SU-DHL-6 (cell line): ENCODE data around the gene CIB4.

ENCODE experiments used
- H2AFZ ChIP-seq: fragments of 200-600 bp; sonication (generic); 2 replicates; pipeline ENCODE4 v1.6.1; 2014; ENCODE audit warnings: low read depth, mild to moderate bottlenecking, moderate library complexity, mixed read lengths, antibody characterized with exemption, low read length; ENCODE audit not compliant: severe bottlenecking
- H3F3A ChIP-seq: fragments of 200-600 bp; shearing (Covaris generic); 2 replicates; pipeline ENCODE4 v1.6.0; 2016; ENCODE audit warnings: antibody characterized with exemption, mild to moderate bottlenecking; ENCODE audit not compliant: insufficient read depth
- H3K27ac ChIP-seq: fragments of 200-600 bp; sonication (generic); 2 replicates; pipeline ENCODE4 v1.5.1; 2016; ENCODE audit warnings: low read depth, mild to moderate bottlenecking, low read length, moderate library complexity, mixed read lengths
- H3K27me3 ChIP-seq: fragments of 200-600 bp; sonication (generic), shearing (Covaris generic); 2 replicates; pipeline ENCODE4 v1.6.0; 2014; ENCODE audit warnings: mild to moderate bottlenecking, low read length
- H3K36me3 ChIP-seq: fragments of 200-600 bp; sonication (generic); 2 replicates; pipeline ENCODE4 v1.6.1; 2014; ENCODE audit warnings: mild to moderate bottlenecking, low read length, mixed read lengths
- H3K4me2 ChIP-seq: fragments of 300-600, 200-600 bp; shearing (Covaris generic), sonication (generic); 2 replicates; pipeline ENCODE4 v1.6.0; 2014; ENCODE audit warnings: low read length, low read depth, mild to moderate bottlenecking; ENCODE audit not compliant: poor library complexity, severe bottlenecking
- H3K4me3 ChIP-seq: fragments of 200-600 bp; sonication (generic); 2 replicates; pipeline ENCODE4 v1.5.1; 2014; ENCODE audit warnings: antibody characterized with exemption, low read length, mild to moderate bottlenecking, mixed read lengths; ENCODE audit not compliant: insufficient read depth, poor library complexity, severe bottlenecking
- H3K79me2 ChIP-seq: fragments of 200-600 bp; sonication (generic); 2 replicates; pipeline ENCODE4 v1.6.1; 2014; ENCODE audit warnings: mild to moderate bottlenecking, low read length, moderate library complexity; ENCODE audit not compliant: insufficient read depth
- H3K9ac ChIP-seq: fragments of 200-600 bp; sonication (generic); 2 replicates; pipeline ENCODE4 v1.7.0; 2014; ENCODE audit warnings: mild to moderate bottlenecking, low read length
- H3K9me2 ChIP-seq: fragments of 200-600 bp; sonication (generic); replicated peaks from 2 replicates; pipeline ENCODE4 v1.6.1; 2014; ENCODE audit warnings: low read length; ENCODE audit not compliant: insufficient read depth
- H3K9me3 ChIP-seq: fragments of 200-600 bp; sonication (generic); 2 replicates; pipeline ENCODE4 v1.6.1; 2014; ENCODE audit warnings: low read length, mixed read lengths; ENCODE audit not compliant: insufficient read depth
- H4K20me1 ChIP-seq: fragments of 200-600 bp; sonication (generic); 2 replicates; pipeline ENCODE4 v1.6.1; 2014; ENCODE audit warnings: low read depth, mild to moderate bottlenecking, antibody characterized with exemption, low read length, moderate library complexity, mixed read lengths
- CTCF ChIP-seq: fragments of 200-600 bp; sonication (generic); IDR thresholded peaks from one replicate; pipeline ENCODE4 v1.5.1; 2017; ENCODE audit warnings: antibody characterized with exemption, mild to moderate bottlenecking, low read length, moderate library complexity; ENCODE audit not compliant: insufficient read depth, poor library complexity, severe bottlenecking
- EZH2phosphoT487 ChIP-seq: fragments of 200-600 bp; sonication (generic), shearing (Covaris generic); conservative IDR thresholded peaks from 2 replicates; pipeline ENCODE4 v1.6.1; 2018; ENCODE audit warnings: mild to moderate bottlenecking, antibody characterized with exemption, low read length, moderate library complexity, mixed read lengths

CIB4 gene

GRCh38 chr2:26542676-26543505, 98.3 kb downstream of the CIB4 start:
- no peak overlapping the region for H3K9ac ChIP-seq
- TF ChIP-seq CTCF (no peak), EZH2phosphoT487 (no peak)

GRCh38 chr2:26542194-26542455, 99.0 kb downstream of the CIB4 start:
- Histone ChIP-seq H4K20me1 (no peaks in the 10 kb centered on the region), H3K4me2 (no peak overlapping the region), H3K4me3 (no peak overlapping the region), H2AFZ (no peak overlapping the region), H3F3A (no peaks in the 10 kb centered on the region), H3K36me3 (no peaks in the 10 kb centered on the region), H3K27ac (no peak overlapping the region), H3K79me2 (no peaks in the 10 kb centered on the region), H3K9me2 (no peaks in the 10 kb centered on the region), H3K9me3 (no peaks in the 10 kb centered on the region), H3K9ac (no peak overlapping the region), H3K27me3 (no peaks in the 10 kb centered on the region)
- TF ChIP-seq CTCF (no peak), EZH2phosphoT487 (no peak)

More at GRCh38 chr2:26542676-26543505, 98.3 kb downstream of the CIB4 start:
- no peaks in the 10 kb centered on the region for H3K27me3 ChIP-seq
- H3F3A ChIP-seq = no peaks in the 10 kb centered on the region
- H3K4me3 ChIP-seq = no peak overlapping the region
- H3K27ac ChIP-seq = no peak overlapping the region
- H4K20me1 ChIP-seq = no peaks in the 10 kb centered on the region
- H3K79me2 ChIP-seq = no peaks in the 10 kb centered on the region
- H3K36me3 ChIP-seq = no peaks in the 10 kb centered on the region
- H3K4me2 ChIP-seq = no peak overlapping the region
- no peaks in the 10 kb centered on the region for H3K9me3 ChIP-seq
- no peaks in the 10 kb centered on the region for H3K9me2 ChIP-seq
- H2AFZ ChIP-seq = no peak overlapping the region

GRCh38 chr2:26541401-26542193, 99.6 kb downstream of the CIB4 start:
- Histone ChIP-seq H3K9me2 (no peaks in the 10 kb centered on the region), H3K27ac (no peak overlapping the region), H3K27me3 (no peaks in the 10 kb centered on the region), H3K4me3 (no peak overlapping the region), H2AFZ (no peak overlapping the region), H3K9me3 (no peaks in the 10 kb centered on the region), H3K36me3 (no peaks in the 10 kb centered on the region), H3K4me2 (no peak overlapping the region), H3K79me2 (no peaks in the 10 kb centered on the region), H3F3A (no peaks in the 10 kb centered on the region), H3K9ac (no peak overlapping the region), H4K20me1 (no peaks in the 10 kb centered on the region)
- TF ChIP-seq CTCF (no peak), EZH2phosphoT487 (no peak)
